CD4-positive, alpha-beta T cell treated with Interleukin-10 for 1 hour (primary cell): ENCODE measurements around the gene CHN2.
A peak's percentile ranks its signal among the peaks of the same experiment; 100 is the strongest.

ENCODE experiments used
- DNase-seq: peaks from one replicate; pipeline ENCODE4 v3.0.0-alpha.2; 2020

Gene CHN2

DNA sequence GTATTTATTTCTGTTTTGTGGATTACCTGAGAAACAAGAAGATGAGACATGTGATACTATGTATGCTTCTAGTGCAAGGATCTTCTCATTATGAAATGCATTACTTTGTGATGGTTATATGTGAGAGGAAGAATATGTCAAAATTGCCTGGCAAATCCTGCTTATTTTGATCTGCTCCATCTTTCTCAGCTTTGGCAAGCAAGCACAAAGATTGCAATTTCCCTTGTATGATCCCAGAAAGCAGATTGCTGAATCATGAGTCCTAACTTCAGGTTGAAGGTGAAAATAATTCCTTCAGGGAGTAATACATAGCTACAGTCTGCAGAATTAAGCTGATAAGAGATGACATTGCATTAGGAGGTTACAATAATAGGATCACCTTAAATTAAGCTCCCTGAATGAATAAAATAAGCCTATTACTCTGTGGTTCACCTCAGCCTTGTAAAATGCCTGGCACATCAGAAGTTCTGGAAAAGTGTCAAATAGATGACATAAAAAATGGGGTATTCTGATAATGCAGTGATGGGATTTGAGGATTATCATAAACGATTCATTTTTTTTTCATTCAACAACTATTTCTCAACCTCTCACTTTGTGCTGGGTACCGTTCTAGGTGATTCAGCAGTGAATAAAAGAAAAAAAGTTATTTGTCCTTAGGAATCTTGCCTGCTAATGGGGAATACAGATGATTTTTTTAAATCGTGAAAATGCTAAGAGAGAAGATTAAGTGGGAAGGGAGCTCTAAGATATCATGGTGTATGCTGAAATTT, 120.7 kb downstream of the CHN2 start:
- DNase-seq: no peak

DNA sequence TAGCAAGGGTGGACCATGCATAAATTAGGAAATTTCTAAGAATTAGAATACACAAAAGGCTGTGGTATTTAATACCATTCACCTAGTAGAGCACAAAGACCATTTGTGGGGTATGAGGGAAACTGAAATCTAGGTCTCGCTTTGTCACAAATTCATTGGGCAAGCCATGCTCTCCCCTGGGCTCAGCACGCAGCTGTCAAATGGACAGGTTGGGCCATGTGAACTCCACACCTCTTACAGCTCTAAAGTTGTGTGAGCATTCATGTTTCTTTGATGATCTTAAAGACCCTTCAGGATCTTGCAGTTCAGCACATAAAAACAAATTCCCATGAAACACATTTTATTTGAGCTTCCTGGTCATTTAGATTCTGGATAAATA, 121.3 kb downstream of the CHN2 start:
- no peak for DNase-seq

DNA sequence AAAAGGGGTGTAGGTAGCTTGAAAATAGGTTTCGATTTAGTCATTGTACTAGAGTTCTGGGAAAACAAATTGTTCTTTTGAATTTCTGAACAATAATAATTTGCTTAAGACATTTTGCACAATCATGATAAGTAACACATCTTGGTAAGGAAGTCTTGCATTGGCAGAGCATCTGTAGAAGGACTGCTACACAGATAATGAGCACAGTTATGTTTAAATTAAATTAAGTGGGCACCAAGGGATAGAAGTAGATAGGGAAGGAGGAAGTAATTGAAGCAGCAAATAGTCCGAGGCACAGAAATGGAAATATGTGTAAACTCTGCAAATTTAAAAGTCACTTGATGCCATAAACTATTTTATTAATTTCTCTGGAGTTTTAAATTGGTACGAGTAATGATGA, 122.4 kb downstream of the CHN2 start:
- DNase-seq: no peak

DNA sequence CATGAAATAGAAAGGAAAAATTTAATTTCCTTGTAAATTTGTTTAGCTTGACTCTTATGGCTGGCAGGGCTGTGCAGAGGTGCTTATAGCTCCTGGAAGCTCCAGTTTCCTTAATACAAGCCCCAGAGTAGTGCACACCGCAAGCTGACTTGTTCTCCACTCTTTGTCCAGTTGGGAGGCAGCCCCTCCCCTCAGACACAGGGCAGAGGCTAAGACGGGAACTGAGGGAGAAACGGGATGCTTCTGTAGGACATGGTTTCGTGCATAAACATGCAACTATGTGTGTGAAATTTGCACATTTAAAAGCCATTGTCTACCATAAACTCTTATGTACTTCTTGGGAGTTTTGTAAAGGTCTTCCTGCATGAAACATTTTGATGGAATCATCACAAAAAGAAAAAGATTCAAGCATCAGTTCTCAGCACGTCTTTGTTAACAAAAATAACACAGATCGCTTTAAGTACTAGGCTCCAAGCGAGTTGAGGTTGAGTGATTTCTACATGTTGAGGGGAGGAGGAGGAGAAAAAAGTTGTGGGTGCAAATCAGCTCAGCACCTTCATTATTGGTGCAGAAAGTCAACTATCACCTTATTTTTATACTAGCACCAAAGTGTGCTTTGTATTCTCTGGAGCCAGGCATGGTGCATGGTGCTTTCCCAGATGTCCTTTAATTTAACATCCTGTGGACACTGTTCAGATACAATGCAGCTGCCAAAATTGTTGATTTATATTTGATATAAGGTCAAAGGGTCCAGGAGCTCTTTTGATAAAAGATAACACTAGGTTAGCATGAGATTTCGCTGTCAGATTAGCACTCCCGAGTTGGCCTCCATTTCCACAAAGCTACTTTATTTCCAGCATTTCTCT, 124.5 kb downstream of the CHN2 start:
- no peak for DNase-seq

DNA sequence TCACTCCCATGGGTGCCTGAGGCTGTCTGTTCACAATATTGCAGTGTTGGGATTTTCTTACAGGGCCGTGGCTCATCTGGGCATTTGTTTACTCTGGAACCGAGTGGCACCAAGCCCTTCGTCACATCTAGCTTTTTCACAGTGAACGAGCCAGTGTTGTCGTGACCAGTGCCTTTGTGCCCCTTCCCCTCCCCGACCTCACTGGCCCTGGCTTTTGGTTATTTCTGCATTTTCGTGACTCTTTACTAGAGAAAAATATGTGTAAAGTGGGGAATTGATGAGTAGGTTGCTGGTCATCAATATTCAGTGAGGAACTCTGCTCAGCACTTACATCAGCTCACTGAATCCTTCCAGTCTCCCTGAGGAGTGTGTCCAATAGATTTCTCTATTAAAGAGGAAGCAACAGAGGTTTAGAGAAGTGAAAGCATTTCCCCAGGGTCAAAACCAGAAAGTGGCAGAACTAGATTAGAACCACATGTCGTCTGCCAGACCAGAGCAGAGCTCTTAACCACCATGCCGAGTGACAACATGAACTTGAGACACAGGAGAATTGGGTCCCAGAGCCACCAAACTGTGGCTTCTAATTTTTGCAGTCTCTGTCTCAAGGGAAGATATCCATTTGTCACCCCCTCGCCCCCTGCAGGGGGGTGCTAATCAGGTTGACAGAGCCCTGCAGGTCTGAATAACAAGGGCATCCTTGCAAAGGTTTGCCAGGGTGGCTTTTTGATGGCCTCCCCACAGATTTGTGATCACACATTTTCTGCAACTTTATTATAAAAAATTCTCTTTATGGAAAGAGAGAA, 125.3 kb downstream of the CHN2 start:
- no peak for DNase-seq

DNA sequence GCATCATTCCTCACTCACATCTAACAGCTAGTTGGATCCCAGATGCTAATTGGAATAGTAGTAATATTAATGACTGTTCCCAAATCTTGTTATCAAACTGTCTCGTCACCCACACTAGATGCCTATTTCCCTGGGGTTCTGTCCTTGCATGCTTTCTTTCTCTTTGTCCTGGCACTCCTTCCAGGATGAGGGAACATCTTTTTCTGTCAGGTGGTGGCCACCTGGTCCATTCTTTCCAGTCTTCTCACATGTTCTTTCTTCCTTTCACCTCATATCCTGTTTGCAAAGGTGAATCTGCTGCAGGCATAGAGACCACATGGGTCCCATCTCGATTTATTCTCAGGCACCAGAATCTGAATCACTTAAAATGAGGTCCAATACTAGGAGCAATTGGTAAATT, 126.0 kb downstream of the CHN2 start:
- DNase-seq: no peak

DNA sequence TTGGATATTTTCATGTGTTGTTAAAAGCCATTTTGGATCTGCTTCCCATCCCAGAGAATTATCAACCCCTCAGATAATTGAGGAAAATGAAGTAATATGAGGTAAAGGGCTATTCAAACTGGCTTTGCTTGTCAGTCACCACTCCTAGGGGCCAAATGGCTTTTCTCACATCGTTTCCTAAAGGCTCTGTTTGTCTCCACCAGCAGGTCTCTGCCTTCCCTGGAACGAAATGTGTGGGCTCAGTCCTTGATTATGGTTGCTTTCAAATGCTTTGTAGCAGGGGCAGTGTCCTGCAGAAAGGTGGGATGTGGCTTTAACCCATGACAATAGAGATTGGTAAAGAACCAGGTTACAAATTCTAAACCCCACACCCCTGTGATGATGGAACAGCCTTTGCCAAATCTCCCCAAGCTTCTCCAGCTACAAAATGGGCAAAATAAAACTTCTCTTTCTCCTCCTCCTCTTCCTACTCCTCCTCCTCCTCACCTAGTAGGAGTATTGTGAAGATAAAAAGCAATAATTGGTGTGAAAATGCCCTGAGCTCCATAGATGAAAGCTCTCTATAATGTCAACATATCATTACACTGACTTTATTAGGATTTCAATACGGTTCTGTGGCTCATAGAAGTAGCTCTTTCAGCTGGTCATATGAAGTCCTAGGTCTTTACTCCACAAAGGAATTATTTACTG, 127.6 kb downstream of the CHN2 start:
- DNase-seq: no peak

DNA sequence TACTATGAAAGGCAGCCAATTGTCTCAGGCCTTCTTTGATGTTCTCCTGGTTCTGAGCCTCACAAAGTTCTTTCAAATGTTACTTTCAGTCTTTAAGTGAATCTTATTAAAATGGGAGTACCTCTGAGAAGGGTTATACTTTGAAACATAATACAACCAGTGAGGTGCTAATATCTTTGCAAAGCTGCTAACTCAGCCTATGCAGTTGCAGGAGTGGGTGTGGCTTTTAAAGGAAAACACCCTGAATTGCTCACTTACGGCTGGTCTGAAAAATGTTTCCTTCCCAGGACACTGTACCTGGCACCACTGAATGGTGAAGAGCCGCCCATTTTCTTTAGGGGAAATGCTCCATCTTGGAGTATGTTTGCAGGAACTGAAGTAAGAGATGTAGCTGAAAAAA, 130.9 kb downstream of the CHN2 start:
- DNase-seq: no peak

DNA sequence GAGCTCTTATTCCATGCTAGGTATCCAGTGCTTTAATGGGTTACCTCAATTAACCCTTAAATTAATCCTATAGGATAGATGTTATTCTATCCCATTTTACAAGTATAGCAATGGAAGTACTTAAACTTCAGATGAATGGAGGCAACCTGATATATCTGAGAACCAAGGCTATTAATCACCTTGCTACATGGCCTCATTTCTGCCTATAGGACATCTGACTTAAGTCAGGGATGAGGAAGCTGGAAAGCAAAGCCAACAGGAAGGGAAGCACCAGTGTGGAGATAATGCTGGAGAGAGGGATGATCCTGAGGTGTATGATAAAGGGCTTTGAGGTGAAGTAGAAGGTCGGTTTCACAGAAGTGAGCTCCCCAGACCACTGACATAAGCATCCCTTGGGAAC, 132.3 kb downstream of the CHN2 start:
- DNase-seq: no peak

DNA sequence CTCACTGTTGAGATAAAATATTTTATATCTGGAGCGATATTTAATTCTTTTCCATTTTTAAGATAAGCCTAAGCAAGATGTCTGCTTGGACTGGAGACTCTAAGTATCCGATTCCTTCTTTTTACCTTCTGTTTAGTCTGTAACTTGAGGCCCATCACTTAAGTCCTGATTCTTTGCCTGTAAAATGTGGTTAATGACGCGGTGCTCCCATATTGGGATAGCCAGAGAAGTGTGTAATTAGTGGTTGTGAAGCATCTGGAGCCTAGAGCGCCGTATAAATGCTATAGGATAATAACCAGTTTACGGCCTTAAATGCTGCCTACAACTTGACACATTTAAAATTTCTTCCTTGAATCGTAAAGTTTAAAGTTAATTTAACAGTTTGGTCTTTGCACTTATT, 132.9 kb downstream of the CHN2 start:
- no peak for DNase-seq

DNA sequence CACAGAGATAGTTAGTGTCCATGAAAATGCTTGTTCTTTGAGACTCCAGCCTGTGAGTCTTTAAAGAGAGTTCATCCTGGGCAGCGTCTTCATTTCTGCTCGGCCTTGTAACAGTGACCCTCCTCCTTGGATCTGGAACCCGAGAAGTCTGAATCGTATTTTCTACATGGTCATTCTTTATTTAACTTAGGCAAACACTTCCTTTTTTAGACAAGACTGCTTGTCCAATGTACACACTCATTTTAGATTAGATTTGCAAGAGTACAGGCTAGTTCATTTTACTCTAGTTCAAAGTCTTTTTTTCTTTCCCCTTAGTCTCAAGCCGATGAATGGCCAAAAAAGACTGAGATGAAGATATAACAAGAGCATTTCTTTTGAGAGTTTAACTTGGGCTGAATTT, 133.5 kb downstream of the CHN2 start:
- DNase-seq: no peak

DNA sequence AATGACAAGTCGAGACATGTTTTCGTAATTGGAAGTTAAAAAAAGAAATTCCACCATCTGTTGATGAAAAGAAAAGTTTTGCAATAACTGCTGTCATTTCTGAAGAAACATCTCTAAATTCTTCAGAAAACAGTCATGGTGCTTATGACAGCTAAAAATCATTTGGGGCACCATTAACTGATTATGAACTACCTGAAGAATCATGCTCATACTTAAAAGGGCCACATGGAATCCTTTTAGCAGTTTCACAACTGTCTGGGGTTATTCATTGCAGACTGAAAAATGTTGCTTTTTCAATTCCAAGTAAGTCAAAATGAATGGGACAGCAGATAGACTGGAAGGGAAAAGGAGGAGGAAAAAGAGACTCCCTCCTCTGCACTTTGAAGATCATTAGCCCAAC, 134.2 kb downstream of the CHN2 start:
- no peak for DNase-seq

DNA sequence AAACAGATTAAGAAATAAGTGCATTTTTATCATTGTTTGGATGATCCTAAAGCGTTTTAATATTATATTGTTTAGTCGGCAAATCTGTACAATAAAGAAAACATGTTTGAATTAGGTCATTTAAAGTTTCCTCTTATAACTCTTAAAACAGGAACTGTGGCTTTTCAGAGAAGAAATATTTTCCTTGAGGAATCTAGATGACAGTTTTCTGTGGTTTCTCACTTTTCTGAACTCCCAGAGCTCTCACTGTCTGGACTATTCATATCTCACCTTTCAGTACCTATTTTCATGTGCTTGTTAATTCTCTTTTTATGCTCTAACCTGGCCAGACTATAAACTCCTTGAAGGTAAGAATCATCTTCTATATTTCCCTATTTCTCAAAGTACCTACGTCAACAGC, 135.1 kb downstream of the CHN2 start:
- DNase-seq: no peak

DNA sequence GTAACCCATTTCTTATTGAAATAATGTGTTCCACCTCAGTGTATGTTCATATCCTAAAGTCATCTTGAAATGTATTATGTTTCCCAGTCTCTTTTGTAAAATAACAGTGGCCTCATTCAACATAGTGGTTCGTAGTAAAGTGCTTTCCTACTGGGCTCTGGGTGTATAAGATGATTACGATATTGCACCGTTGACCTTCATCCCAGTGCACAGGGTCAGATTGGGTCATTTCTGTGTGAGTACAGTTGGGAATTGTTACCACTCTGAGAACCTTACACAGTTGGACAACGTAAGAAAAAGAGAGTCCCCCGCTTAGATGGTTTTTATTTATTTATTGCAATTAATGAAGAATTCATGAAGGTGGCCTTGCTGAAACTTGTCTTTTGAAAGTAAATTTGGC, 135.6 kb downstream of the CHN2 start:
- DNase-seq: no peak

DNA sequence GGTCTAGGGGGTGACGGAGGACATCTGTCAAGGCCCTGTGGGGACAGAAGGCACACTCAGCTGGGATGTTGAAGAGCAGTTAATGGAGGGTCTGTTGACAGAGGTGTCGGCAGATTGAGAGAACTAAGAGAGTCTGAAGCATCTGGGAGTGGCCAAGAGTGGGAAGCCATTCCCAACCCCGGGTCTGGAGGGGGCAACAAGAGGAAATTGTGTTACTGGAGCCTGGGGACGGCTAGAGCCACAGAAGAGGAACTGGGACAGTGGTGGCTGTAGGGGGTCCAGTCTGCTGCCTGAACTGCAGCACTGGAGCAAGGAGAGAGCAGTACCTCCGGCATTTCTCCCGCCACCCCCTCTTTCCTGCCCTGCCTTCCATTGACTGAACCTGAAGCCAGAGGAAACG, 136.6 kb downstream of the CHN2 start:
- DNase-seq: no peak

DNA sequence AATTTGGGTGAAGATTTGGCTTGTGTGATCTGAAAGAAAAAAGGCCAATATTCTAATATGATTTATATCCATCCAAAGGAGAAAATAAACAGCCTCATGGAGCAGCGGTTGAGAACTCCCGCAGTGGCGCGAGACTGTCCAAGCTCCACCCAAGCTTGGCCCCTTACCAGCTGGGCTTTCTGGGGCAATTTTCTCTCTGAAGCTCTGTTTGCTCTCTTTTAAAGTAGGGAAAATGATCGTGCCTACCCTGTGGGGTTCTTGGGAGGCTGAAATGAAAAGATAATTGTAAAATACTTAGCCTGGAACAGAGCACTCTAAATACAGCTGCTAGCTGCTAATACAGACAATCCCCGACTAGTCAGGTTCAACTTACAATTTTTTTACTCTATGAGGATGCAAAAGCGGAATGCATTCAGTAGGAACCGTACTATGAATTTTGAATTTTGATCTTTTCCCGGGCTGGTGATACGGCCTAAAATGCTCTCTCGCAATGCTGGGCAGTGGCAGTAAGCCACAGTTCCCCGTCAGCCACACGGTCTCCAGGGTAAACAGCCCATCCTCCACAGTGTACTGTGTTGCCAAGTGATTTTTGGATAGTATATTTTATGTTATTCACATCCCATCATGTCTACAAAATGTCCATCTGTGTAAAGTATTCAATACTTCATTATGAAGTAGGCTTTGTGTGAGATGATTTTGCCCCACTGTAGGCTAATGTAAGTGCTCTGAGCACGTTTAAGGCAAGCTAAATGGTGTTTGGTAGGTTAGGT, 137.7 kb downstream of the CHN2 start:
- no peak for DNase-seq

DNA sequence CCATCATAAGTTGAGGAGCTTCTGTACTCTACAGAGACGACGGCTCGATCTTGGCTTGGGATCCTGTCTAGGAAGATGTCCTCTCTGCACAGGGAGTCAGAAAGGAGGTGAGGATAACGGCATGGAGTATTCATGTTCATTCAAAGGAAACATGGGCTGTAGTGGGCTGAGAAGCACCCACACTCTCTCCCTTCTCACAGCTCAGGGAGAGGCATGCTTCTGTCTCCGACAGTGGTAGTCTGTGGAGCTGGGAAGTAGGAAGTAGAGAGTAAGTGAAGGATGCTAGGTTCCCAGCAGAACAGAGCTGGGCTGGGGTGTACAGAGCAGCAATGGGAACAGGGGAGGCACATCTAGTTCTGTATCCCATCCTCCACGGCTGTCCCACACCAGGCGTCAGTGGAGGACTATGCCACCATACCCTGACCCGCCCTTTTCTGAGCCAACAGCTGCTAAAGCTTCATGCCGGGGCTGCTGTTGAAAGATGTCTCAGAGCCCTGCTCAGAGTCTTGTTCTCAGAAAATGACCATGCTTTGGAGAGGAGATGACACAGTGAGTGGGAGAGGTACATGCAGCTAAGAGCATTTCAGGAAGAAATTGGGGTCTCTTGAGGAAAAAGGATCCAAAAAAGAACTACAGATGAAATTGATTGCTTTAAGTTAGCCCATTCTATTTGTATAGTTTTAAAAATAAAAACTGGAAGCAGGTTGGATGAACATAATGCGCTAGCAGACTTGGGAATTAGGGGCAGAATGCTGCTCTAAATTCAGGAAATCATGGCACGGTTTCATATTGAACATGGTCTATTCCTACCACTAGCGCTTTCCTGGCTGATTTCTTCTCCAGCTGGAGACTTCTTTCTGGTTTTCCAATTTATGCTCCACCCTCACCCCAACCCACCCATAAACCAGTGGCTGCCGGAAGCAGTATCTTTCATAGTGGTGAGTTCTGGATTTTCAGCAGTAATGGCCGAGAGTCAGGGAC, 138.6 kb downstream of the CHN2 start:
- DNase-seq: no peak

DNA sequence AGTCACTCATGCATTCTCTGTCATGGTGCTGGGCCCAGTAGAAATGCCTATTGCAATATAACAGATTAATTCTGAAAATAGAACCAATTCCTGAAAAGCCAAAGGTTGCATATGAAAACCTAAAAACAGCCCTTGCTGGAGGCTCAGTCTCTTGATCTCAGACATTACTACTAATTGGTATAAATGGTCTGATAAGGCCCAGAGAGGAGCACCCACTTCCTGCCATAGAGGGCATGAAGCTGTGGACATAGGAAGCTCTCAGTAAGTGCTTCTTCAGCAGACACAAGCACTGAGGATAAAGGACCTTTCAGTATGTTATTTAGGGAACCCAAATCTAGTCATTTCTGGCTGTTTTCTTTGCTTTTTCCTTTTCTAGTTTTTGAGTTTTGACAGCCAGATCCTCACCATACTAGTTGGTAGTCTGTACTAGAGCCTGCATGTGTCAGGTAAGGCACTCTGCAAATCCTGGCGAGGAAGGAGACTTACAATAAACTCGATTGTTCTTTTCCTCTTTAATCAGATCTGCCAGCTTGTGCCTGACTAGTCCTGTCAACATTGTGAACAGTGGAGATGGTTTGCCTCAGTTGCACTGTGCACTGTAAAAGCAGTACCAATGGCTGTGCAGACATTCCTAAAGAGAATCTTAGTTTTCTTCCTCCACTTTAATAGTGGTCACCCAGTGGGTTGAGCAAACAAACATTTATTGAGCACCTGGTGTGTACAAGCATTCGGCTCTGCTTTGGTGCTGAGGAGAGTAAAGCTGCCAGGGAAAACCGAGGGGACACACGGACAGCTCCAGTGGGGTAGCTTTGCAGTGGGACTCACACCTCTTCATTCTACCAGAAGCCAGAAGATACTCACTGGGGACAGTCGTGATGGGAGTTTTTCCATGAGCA, 140.9 kb downstream of the CHN2 start:
- DNase-seq: no peak

DNA sequence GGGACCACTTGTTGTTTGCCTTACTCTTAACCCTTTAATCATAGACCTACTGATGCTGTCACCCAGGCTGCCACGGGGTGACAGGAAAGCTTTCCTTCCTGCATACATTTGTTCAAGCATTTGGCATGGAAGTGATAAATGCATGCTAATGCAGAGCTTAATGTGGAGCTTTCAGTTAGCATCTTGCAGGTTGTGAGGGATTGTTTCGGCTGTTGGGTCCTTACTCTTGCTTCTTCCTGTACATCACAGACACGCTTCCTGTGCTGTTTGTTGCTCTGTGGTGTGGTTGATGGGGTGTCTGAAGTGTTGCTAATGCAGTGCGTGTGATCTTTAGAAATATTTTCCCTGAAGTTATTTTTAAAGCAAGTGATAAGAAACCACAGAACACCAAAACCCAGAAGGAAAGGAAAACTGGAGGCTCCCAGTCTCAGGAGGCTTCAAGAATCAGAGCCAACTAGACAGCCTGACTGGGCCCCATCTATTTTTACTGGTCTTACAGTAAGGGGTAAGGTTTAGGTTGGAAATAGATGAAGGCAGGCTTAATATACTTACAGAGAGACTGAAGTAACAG, 143.1 kb downstream of the CHN2 start:
- DNase-seq: peak; percentile 52

DNA sequence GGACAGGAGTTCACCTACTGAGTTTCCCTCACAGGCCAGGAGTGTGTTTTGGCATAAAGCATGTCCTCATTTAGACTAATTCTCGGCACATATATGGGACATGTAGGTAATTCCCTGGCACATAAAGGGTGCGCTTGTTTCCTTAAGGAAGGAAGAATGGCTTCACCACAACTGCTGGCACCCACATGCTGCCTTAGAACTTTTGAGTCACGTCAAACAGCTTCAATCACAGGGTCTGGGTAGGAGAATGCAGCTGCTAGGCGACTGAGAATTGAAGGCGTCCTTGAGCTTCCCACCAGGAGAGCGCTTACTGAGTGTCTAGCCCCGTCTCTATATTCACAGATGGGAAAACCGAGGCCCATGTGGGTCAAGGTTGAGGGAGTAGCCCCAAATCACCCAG, 146.1 kb downstream of the CHN2 start:
- no peak for DNase-seq
